Middle frontal gyrus (tissue), 1 donor: ENCODE data around the gene MYLK2.
"Not testable (repeated sequence)": the region's sequence is repeated elsewhere in the genome, so short reads cannot be mapped to it uniquely, and the experiment has no call there.

Experiments
- DNase-seq: peaks from one replicate; pipeline ENCODE4 v3.0.0-alpha.2; 2015; ENCODE audit warnings: low spot score; ENCODE audit errors: extremely low spot score

Gene MYLK2

DNA sequence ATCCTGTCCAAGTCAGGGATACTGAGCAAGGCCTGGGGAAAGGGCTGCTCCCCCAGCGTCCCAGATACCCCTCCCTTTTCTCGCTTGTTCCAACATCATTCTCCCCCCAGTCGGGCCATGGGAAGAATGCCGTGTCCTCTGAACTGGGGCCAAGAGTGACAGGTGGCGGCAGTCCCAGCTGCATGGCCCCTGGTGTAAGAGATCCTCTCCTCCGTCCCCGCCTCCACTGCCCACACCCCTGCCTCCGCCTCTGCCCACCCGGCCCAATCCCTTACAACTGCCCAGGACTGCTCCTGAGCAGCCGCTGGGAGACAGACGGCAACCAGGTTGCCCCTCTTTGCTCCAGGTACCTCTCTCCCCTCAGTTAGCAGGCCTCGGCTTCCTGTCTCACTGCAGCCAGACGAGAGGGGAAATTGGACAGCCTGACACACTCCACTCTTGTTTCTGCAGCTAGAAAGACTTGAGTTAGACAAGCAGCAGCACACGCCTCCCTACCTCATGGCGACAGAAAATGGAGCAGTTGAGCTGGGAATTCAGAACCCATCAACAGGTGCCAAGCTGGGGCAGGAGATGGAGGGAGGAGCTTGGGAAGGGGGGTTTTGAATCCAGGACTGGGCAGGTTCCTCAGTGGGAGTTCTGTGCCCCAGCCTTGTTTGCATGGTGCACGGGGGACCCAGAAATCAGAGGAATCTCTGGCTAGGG is at the start of gene MYLK2:
Gene MYLK2, plus strand, starts transcription at position 274 of the 702 bp plus-strand sequence. Its CDS starts 225 bp downstream, at position 499.
- DNase-seq, result no peak

DNA sequence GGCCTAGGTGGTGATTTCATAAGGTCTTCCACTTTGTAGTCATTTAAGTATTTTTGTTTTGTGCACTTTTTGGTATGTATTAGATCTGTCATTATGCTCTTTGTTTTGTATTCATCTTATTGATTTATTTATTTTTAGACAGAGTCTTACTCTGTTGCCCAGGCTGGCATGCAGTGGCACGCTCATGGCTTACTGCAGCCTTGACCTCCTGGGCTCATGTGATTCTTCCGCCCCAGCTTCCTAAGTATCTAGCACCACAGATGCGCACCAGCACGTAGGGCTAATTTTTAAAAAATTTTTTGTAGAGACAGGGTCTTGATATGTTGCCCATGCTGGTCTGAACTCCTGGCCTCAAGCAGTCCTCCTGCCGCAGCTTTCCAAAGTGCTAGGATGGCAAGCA is 49.5 kb upstream of the MYLK2 start:
- DNase-seq, result no peak

DNA sequence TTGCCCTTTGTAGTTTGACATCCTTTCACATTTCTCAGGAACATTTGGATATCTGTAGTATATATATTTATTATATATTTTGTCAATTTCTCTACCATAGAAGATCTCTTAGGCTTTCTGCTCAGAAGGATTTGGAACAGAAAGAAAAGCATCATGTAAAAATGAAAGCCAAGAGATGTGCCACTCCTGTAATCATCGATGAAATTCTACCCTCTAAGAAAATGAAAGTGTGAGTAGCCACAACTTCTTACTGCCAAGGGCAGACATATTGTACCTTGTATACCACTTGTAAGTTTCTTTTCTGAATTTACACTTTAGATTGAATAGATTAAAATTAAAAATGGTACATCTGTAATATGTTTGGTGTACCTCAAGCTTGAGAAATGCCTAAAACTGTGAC is 48.9 kb upstream of the MYLK2 start:
- DNase-seq, result no peak

DNA sequence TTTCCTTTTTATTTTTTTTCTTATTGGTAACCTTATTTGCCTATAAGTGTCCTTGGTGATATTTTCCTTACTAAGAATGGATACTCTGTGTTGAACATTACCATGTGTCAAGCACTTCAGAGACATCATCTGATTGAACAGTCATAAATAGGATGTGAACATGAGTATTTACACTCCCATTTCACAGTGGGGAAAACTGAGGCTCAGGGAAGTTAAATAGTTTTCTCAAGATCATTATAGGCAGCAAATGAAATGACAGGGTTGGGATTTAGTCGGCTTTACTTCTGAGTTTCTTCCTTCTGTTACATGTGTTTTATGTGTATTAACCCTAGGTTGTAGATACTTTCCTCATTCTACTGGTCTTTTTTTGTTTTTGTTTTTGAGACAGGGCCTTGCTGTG is 44.7 kb upstream of the MYLK2 start:
- DNase-seq, result no peak

DNA sequence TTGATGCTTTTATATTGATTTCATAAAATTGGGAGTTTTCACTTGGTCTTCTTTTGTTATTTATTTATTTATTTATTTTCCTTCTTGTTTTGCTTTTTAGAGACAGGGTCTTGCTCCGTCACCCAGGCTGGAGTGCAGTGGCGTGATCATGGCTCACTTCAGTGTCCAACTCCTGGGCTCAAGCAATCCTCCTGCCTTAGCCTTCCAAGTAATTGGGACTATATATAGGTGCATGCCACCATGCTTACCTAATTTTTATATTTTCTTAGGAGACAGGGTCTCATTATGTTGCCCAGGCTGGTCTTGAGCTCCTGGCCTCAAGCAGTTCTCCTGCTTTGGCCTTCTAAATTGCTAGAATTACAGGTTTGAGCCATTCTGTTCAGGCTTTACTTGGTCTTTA is 38.3 kb upstream of the MYLK2 start:
- no peak for DNase-seq

DNA sequence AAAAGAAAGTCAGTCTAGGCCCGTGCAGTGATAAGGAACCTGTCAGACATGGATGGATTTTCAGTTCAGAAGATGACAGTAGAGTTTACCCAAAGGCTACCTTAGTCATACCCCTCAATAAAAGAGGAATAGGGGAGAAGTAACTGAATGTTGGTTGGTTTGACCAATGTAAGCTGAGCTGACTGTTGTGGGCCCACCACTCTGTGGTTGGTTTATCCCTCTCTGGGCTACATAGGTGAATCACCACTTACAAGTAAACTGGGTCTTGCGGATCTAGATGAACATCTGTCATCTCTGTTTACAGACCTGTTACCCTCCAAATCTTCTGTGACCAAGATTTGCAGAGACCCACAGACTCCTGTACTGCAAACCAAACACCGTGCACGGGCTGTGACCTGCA is 37.2 kb upstream of the MYLK2 start:
- no peak for DNase-seq

DNA sequence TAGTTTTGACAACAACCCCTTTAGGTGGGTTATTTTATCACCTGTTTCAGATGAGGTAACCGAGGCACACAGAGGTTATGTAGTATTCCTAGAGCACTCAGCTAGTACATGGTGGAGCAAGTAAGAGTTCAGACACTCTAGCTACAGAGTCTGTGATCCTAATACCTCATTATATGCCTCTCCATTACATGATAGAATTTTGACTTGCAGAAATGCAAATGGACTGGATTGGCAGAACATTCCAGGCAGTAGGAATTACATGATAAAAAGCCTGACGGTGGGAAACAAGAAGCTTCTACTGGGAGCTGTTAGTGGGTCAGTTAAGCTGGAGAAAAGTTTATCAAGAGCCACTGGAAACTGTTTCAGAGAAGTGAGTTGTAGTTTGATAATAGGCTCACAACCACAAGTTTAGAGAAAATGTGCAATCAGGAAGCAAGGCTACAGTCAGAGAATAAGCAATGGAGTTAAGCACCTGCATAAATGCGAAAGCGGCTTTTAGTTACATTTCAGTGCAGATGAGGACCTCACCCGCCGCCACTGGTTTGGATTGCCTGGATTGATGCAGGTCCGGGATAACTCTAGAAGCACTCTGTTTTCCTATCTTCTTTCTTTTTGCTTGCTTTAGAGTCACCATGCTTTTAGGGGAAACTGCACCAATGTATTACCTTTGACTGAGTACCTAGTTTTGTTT is 34.7 kb upstream of the MYLK2 start:
- no peak for DNase-seq

DNA sequence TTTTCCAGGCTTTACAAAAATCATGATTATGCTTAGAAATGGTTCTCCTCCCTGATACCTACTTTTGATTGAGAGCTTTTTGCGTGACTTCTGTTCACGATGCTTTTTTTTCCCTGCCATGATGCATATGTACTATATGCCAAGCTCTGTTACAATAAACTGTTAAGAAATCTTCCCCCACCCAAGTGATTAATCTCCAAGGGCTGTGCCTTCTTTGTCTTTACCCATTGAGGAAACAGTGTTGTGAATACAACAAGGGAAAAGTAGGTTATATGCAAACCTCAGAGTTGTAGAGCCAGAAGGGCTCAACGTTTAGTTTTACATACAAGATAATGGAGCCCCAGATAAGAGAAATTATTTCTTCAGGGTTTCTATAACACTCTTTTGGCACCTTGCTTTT is 34.1 kb upstream of the MYLK2 start:
- no peak for DNase-seq

DNA sequence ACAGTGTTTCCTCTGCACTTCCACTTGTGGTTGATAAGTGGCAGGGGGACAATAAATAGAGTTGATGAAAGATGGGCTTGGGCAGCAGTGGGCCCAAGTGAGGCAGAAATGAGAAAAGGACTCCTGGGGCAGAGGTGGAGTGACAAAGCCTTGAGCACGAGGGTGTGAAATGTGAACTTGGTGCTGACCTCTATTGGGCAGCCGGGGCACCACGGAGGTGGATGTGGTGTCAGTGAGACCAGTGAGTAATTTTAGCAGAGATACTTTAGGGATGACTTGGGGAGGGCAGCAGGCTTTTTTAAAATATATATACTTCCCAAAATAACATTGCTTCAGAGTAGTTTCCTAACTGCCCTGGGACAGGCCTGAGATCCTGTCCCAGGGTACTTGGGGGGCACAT is 30.6 kb upstream of the MYLK2 start:
- no peak for DNase-seq

DNA sequence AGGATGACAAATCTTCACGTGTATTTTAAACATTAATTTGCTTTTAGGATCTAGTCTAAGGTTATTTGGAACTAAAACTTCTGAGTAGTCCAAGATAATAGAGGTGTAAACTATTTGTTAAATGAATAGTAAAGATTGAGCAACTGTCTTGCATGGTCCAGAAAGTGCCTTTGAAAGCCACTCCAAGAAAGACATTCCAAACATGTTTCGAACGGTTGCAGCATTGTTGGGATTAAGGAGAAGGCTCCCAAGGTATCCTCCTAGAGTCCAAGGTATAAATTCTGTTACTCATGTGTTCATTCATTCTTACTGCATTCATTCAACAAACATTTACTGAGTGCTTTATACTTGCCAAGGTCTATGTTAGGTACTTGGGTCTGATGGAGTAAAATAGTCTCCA is 28.8 kb upstream of the MYLK2 start:
- no peak for DNase-seq

DNA sequence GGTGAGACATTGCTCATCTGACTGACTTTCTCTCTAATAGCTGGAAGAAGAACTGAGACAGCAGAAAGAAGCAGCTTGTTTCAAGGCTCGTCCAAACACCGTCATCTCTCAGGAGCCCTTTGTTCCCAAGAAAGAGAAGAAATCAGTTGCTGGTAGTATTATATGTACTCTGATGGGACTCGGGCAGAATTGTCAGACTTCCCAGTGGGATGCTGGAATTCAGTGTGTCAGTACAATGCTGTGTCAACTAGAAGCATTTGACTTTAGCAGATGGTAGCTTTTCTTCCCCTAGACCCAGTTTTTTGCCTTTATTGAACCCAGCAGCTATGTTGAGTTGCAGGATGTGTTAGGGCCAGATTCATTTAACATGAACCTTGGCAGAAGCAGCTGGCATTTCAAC is 21.8 kb upstream of the MYLK2 start:
- no peak for DNase-seq

DNA sequence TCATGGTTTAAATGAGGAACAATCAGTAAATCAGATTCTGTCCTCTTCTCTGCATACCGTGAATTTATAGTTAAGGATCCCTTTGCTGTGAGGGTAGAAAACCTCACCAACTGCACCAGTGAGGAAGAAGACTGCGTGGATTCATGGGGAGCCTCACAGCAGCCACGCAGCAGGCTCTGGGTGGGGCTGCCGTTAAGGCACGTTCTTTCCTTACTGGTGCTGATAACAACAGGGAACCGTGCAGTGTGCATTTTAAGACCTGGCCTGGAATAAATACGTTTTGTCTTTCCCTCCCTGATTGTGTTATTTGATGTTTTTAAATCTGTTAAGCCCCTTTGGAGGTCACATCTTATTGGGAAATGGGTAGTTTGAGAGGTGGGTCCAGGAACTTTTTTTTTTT is 17.6 kb upstream of the MYLK2 start:
- no peak for DNase-seq

DNA sequence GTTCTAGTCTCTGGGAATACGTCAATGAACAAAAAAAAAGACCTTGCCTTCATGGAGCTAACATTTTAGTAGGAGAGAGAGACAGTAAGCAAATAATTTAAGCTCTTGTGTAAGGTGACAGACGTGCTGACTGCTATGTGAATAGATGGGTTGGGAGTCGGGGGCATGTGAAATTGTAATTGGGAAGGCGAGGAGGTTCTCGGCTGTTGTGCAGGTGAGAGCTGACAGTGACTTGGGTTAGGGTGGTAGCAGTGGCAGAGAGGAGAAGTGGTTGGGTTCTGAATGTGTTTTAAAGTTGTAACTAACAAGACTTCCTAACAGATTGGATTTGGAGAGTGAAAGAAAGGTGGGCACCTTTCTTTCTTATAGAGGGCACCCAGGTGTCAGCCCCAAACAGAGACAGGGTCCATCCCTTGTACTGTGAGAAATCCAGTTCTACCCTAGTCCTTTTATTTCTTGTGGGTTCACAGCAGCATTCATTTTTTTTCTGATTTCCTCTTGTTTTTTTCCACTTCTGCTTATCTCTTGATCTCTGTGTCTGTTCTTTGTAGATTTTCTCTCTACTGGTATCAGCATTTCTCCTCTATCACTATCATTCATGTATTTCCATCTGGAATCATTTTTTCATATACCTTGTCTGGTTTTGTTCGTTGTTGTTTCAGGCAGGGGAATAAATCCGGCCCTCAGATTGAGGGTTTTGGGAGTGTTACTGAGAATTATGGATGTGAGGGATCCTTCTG is 15.4 kb upstream of the MYLK2 start:
- DNase-seq, result no peak

DNA sequence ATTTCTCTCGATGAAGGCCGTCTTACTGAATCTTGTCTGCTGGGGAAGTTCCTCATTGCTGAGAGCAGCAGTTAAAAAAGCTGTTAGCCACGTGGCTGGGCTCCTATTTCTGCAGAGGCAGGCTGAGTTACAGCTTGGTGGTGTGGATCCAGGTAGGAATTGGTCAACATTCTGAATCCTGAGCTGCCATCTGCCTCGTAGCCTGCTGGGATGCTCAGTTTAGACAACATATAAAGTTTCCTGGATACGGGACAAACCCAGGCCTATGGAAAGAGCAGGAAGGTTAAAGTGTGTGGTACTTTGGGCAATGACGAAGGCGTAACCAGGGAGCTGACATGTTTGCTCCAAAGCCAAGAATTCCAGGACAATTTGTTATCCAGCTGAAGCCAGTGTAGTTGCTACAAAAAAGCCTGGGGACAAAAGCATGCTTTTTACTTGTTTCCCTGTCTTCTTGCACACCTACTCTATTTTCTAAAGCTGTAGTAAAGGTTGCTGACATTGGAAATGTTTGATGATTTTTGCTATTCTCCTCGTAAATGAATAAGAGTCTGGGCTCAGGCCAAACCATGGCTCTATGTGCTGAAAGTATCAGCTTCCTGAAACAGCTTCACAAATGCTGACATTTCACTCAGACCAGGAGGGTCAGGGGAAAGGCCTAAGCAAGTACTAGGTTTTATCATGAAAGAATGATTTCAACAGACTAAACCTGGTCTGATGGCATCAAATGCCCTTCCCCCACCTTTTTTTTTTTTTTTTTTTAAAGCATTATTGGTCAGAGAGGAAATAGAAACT is 12.4 kb upstream of the MYLK2 start:
- no peak for DNase-seq

DNA sequence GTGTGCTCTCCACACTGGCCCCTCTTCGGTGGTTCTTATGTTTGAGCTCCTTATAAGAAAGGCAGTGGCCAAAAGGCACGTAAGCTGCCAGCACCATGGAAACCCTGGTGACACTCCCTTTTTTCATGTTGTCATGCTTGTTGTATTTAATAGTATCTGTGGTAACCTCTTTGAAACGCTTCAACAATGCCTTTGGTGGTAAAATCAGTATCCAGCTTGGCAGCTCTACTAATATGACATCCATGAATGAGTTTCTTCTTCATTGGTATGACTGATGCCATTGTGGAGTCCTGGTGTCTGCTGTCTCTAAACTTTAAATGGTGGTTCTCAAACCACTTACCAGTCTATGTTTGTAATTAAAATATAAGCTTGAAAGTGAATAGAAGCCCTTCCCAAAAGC is 10.7 kb upstream of the MYLK2 start:
- DNase-seq, result no peak

DNA sequence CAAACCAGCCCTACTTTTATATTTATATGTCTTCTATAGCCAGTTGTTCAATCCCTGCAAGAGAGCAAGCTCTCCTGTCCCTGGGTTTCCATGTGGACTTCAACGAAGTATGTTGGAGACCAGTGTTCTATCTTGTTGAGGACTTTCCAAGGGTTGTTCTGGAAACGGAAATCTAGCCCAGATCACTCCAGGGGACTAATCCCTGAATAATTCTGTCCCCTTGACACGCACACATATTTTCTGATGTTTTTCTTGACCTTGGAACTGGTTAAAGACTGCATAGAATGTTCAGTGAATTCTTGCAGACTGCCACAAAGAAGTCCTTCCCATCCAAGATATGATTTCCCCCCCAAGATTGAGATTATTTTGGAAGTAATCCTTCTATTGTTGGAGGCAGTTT is 9.5 kb upstream of the MYLK2 start:
- DNase-seq, result no peak

DNA sequence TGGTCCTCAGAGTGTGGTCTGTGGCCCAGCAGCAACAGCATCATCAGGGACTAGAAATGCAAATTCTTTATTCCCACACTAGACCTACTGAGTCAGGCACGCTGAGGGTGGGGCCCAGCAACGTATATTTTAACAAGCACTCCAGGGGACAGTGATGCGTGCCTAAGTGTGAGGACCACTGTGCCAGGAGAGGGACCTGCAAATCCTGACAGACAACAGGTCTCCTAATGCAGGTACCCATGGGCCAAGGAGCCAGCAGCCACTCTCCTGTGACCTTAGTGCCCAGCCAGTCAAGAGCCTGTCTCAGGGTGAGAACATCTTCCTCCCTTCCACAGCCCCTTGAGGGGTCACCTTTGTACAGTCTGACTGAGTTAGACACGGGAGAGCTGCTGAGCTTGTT is 8.0 kb upstream of the MYLK2 start:
- no peak for DNase-seq

DNA sequence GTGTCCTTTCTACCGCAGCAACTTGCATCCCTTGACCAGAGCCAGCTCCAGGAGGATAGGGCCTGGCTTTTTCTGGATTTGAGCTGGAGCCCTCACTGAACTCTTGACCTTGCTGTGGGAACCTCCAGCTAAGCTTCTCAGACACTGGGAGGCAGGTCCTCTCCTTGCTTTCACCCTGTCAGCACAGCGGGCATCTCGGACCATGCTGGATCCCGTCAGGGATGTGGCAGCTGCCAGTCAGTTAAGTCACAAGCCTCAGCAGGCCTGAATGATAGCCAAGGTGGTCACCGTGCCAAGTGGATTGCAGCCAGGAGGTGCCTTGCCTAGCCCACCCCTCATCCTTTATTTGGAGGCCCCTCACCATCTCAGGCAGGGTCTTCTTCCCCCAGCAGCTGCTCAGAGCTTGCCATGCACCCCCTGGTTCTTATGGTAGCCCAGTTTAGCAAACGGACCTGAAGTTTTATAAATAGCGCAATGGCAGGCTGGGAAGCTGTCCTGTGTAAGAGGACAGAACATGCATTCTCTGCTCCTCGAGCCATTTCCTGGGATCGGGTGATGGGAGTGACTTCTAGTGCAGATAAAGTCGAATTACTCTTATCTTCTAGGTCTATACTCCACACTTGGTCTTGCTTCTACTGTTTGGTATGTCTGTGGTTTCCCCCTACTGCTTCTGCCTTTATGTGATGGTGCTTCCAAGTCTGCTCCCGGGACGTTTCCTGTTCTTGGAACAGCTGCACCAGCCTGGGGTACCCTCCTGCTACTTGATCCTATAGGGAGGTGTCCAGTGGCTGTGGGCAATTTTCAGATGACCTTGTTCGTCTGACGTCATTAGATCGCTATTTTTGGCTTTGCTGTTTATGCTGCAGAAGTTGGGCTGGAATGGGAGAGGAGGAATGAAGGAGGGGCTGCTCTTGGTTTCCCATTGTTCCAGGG is 7.1 kb upstream of the MYLK2 start:
- no peak for DNase-seq

DNA sequence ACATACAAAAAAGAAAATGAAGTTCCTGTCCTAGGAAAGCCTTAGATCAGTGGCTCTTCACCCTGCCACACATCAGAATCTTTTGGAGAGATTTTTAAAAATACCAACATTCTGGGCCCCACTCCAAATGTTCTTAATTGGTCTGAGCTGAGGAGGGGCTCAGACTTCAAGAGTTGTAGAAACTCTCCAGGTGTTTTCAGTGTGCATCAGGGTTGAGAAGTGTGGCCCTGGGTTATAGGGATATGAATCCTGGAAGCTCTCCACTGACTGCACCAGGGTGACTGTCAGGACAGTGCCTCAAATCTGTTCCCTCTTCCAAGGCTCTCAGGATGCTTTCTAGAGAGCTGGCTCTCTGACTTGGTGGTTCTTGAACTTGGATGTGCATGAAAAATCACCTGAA is 5.5 kb upstream of the MYLK2 start:
- DNase-seq, result no peak

DNA sequence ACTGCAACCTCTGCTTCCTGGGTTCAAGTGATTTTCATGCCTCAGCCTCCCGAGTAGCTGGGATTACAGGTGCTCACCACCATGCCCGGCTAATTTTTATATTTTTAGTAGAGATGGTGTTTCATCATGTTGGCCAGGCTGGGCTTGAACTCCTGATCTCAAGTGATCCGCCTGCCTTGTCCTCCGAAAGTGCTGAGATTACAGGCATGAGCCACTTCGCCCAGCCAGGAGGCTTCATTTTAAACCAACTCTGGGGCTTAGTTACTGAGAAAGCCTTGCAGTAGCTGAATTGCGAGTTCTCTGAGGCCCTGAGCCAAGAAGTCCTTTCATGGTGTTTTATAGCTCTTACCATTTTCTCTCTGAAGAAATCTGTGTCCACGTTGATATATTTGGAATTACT is 5.0 kb upstream of the MYLK2 start:
- DNase-seq, result not testable (repeated sequence)
